ENCODE measurements around the gene TRMT2A.

TRMT2A gene

DNA sequence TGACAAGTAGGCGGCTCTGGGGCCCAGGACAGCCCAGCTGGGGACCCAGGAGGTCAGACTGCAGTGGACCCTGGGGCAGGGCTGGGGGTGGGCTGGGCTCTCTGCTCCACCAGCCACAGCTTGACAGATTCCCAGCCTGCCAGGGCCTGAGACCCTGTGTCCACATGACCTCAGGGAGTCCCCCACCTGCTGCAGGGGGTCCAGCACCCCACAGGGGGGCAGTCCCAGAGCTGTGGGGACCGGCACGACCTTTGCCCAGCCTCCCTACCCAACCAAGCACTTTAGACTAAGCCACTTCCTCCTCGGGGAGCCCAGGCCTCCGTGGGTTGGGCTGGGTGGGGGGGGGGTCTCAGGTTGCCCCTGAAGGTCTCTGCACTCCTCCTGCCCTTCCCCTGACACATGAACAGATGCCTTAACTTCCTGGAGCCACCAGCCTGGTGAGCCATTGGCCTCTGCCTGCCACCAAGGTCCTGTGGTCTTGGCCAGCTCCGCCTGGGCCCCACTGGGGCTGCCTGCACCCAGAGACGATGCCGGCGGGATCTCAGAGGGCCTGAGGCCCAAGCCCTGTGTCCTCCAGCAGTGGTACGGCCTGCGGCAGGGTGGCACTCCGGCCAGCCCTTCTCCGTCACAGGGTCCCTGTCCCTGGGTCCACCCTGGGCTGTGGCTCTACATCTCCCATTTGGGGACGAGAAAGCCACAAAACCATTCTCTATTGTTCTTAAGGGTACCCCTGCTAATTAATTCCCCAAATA lies 30.4 kb upstream of the TRMT2A start:
- TF ChIP-seq, protein P1, sequence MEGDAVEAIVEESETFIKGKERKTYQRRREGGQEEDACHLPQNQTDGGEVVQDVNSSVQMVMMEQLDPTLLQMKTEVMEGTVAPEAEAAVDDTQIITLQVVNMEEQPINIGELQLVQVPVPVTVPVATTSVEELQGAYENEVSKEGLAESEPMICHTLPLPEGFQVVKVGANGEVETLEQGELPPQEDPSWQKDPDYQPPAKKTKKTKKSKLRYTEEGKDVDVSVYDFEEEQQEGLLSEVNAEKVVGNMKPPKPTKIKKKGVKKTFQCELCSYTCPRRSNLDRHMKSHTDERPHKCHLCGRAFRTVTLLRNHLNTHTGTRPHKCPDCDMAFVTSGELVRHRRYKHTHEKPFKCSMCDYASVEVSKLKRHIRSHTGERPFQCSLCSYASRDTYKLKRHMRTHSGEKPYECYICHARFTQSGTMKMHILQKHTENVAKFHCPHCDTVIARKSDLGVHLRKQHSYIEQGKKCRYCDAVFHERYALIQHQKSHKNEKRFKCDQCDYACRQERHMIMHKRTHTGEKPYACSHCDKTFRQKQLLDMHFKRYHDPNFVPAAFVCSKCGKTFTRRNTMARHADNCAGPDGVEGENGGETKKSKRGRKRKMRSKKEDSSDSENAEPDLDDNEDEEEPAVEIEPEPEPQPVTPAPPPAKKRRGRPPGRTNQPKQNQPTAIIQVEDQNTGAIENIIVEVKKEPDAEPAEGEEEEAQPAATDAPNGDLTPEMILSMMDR (IDR thresholded peaks at IDR 0.05; ENCODE audit: low read depth, low read length): no peak
- no peak for DNase-seq (ENCODE audit: extremely low read depth, low read depth)

DNA sequence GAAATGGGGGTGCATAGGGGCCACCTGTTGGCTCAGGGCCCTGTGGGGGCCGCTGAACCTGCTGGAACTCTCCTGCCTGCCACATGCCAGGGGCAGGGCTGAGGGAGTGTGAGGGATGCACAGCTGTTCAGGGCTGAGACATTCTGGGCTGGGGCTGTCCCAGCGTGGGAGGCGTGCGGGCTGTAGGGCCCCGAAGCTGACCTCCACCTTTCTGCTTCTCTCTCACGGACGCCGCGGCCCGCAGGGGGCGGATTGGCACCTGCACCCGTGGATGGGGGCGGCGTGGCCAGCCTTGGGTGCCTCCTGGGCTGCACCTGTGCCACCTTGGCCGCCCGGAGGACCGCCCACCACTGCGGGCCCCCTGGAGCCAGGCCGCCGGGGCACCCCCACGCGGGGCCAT lies 29.8 kb upstream of the TRMT2A start:
- DNase-seq (ENCODE audit: extremely low read depth, low read depth): no peak
- TF ChIP-seq, protein P1 (IDR thresholded peaks at IDR 0.05; ENCODE audit: low read depth, low read length): no peak

- TF ChIP-seq, protein P1 (IDR thresholded peaks at IDR 0.05; ENCODE audit: low read depth, low read length): no peak
- no peak for DNase-seq (ENCODE audit: extremely low read depth, low read depth)
These were observed 28.8 kb upstream of the TRMT2A start for GRCh38 chr22:20145832-20146223.

DNA sequence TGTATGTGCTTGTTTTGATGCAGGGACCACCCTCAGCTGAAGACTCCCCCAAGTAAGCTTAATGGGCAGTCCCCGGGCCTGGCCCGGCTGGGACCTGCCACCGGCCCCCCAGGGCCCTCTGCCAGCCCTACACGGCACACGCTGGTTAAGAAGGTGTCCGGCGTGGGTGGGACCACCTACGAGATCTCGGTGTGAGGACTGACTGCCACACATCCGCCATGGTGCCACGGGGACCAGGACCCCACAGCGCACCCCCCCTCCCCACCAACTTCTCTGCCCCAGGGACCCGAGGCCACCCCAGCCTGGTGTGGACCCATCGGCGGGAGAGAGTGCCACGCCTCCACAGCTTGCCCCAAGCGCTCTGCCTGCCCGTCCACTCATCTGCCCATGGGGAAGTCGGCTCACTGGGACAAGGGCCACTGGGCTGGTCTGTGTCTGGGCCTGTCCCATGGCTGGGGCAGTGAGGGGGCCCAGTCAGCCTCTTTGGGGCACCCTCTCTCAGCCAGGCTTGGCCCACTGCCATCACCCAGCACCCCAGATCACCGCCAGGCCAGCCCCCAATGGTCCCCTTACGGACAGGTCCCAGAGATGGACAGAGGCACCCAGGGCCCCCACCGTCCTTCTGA lies 28.3 kb upstream of the TRMT2A start:
- DNase-seq (ENCODE audit: extremely low read depth, low read depth): no peak
- TF ChIP-seq, protein P1 (IDR thresholded peaks at IDR 0.05; ENCODE audit: low read depth, low read length): no peak

DNA sequence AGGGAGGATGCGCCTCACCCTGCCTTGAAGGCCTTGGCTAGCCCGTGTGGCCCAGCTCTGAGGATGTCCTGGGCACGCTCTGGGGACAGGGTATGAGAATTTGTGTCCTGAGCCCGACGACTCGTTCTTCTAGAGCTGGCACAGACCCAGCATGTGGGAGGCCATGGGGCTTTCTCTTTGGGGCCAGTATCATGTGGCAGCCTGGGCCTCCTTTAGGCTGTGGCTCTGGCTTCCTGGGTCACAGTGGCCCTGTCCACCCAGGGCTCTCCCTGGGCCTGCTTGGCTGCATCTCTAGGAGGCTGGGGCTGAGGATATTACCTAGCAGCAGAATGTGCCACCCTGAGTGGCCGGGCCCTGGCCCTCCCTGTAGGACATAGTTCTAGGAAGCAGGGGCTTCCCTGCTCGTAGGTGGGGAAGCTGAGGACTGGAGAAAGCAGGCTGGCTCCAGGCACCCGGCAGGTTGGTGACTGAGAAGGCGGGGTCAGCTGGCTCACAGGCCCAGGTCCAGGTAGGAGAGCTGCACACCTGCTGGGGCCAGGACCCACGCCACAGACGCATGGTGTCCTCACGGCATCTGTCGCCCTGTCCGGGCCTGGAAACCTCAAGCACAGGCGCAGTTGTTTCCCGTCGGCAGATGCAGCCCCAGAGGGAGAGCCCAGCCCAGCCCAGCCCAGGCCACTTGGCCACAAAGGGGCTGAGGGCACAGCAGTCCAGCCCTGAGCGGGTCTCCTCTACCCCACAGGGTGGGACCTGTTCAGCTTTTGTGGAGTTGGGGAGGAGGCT lies 27.0 kb upstream of the TRMT2A start:
- no peak for DNase-seq (ENCODE audit: extremely low read depth, low read depth)
- TF ChIP-seq, protein P1 (IDR thresholded peaks at IDR 0.05; ENCODE audit: low read depth, low read length): no peak

GRCh38 chr22:20142711-20143621 lies 25.9 kb upstream of the TRMT2A start:
- DNase-seq (ENCODE audit: extremely low read depth, low read depth): no peak
- TF ChIP-seq, protein P1 (IDR thresholded peaks at IDR 0.05; ENCODE audit: low read depth, low read length): no peak
